ENCODE measurements around the gene MIER3. TPM values are rescaled to one million over a fixed set of nuclear protein-coding genes. Genes with fewer than 3 reads are reported as not detected.
A peak's percentile ranks its signal among the peaks of the same experiment; 100 is the strongest.

The MIER3 gene
- total RNA-seq, 3 donors from 2014 or later, result 21.6 to 24.8 (median 21.9) TPM

DNA sequence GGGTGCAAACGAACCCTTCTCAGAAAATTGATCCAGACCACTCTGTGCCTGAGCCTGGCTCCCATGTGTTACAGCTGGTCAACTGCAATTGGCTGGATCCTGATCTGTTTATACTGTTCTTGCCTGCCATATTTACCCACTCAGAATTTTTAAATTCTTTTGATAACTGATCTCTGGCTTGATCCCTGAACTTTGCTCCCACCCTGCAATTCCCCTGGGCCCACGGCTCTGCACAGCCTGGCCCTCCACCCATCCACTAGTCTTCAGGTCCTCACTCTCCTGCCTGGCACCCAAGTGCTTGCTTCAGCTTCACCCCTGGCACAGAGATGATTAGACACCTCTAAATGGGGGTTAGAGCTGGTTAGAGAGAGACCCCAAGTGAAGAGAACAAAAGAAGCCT lies 25.9 kb upstream of the MIER3 start:
- ATAC-seq, result no peak
- H3K9me3 Mint-ChIP-seq, result no peaks in the 10 kb centered on the region
- no peak overlapping the region for H3K4me3 Mint-ChIP-seq
- no peak for DNase-seq
- H3K36me3 Mint-ChIP-seq (ENCODE audit: insufficient read depth), result no peaks in the 10 kb centered on the region
- no peaks in the 10 kb centered on the region for H3K4me1 Mint-ChIP-seq (ENCODE audit: low read depth)
- no peaks in the 10 kb centered on the region for H3K27me3 Mint-ChIP-seq (ENCODE audit: low read depth)

DNA sequence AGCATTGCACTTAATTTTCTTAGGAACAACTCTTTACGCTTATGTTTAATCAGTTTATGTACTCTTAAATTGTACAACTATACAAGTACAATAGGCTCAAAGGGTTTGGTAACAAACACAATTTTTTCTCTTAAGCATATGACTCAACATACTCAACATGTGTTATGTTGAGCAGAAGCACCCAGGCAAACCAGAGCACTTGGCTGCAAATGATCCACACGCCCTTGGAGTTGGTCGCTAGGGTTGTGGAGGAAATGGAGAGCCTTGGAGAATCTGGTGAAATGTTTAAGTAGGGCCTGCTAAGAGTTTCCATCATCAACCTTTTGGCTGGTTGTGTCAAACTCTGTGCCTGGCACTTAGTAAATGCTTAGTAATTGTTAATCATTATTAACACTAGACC lies 25.1 kb upstream of the MIER3 start:
- Mint-ChIP-seq H3K4me3 (no peak overlapping the region), H3K4me1 (ENCODE audit: low read depth) (no peaks in the 10 kb centered on the region), H3K9me3 (no peaks in the 10 kb centered on the region), H3K27me3 (ENCODE audit: low read depth) (no peaks in the 10 kb centered on the region), H3K36me3 (ENCODE audit: insufficient read depth) (no peaks in the 10 kb centered on the region)
- ATAC-seq (no peak), DNase-seq (no peak)

DNA sequence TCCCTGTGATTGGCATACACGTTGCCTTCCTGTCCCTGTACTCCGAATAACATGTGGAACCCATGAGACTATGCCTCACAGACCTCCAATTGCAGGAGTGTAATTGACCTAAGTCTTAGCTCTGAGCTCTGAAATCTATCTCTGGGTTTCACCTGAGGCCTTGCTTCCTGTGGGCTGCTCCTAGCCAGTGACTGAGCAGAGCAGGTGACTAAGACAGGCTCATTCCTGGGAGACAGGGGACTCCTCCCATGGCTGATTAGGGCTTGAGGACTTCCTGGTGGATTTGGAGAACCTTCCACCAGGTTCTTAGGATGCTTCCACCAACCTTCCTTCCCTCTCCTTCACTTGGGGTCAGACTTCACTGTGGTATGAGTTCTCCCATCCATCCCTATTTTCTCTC lies 22.3 kb upstream of the MIER3 start:
- Mint-ChIP-seq H3K9me3 (no peaks in the 10 kb centered on the region), H3K4me3 (no peak overlapping the region), H3K4me1 (ENCODE audit: low read depth) (no peaks in the 10 kb centered on the region), H3K27me3 (ENCODE audit: low read depth) (no peaks in the 10 kb centered on the region), H3K36me3 (ENCODE audit: insufficient read depth) (no peaks in the 10 kb centered on the region)
- DNase-seq, result no peak
- no peak for ATAC-seq

DNA sequence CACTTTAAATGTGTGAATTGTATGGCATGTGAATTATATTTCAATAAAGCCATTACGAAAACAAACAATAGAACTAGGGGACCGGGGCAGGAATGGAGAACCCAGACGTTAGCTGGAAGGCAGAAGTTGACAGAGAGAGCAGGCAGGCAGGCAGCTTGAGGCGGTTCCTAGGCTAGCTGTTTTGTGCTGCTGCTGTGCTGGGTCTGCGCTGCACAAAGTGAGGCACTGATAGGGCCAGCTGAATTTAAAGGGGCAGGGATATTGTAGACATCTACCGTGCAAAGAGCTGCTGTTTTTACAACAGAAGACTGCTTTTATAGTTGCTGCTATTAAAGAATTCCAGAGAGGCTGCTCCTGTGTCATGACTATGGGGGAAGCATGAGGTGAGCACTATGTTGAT lies 21.6 kb upstream of the MIER3 start:
- Mint-ChIP-seq H3K27me3 (ENCODE audit: low read depth) (peaks cover 3% of the 10 kb centered on the region), H3K9me3 (no peaks in the 10 kb centered on the region), H3K36me3 (ENCODE audit: insufficient read depth) (no peaks in the 10 kb centered on the region), H3K4me1 (ENCODE audit: low read depth) (no peaks in the 10 kb centered on the region), H3K4me3 (no peak overlapping the region)
- ATAC-seq (no peak), DNase-seq (no peak)

DNA sequence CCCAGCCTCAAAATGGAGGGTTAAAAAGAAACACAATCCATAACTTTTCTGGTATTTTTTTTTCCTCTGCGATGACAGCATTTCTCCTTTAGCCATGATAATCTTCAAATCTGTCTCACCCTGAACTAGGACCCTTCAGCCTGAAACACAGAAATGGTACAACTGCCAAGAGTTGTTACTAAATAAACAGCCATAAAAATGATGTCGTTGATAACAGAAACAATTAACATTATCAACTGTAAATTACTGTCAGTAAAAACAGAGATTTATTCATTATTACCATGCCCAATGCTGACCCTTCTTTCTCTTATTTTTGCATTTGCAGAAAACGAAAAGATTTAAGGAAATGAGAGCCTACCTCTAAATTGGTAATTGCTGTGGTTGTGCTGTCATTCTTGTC lies 19.4 kb upstream of the MIER3 start:
- Mint-ChIP-seq H3K4me1 (ENCODE audit: low read depth) (no peaks in the 10 kb centered on the region), H3K27me3 (ENCODE audit: low read depth) (peaks cover 12% of the 10 kb centered on the region), H3K36me3 (ENCODE audit: insufficient read depth) (no peaks in the 10 kb centered on the region), H3K9me3 (no peaks in the 10 kb centered on the region), H3K4me3 (no peak overlapping the region)
- DNase-seq, result no peak
- no peak for ATAC-seq

DNA sequence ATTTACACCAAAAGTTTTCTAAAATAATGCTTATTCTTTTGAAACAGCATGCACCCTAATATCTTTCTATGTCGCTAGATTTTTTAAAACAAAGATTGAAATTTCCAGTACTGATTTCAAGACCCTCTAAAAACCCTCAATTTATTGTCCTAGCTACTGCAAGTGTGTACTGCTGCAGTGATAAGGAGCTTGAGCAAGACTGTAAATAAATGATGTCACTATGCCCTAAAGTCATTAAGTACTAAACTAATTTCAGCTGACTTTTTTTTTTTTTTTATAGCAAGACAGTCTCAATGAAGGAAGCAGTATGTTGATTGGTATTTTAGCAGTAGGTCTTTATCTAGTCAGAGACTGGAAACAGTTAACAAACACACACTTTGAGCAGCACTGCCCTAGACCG lies 12.2 kb upstream of the MIER3 start:
- Mint-ChIP-seq H3K4me3 (no peak overlapping the region), H3K36me3 (ENCODE audit: insufficient read depth) (no peaks in the 10 kb centered on the region), H3K27me3 (ENCODE audit: low read depth) (peaks cover 42% of the 10 kb centered on the region), H3K4me1 (ENCODE audit: low read depth) (no peaks in the 10 kb centered on the region), H3K9me3 (no peaks in the 10 kb centered on the region)
- DNase-seq, result no peak
- no peak for ATAC-seq

DNA sequence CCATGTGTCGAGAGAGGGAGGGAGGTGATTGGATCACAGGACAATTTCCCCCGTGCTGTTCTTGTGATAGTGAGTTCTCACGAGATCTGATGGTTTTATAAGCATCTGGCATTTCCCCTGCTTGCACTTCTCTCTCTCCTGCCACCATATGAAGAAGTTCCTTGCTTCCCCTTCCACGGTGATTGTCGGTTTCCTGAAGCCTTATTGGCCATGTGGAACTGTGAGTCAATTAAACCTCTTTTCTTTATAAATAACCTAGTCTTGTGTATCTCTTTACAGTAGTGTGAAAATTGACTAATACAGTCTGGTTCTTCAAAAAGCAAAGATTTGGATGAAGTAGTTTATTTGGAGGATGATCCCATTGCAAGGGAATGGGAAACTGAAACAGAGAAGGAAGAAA lies 11.3 kb upstream of the MIER3 start:
- DNase-seq (no peak), ATAC-seq (no peak)
- no peaks in the 10 kb centered on the region for H3K9me3 Mint-ChIP-seq
- no peaks in the 10 kb centered on the region for H3K36me3 Mint-ChIP-seq (ENCODE audit: insufficient read depth)
- H3K4me1 Mint-ChIP-seq (ENCODE audit: low read depth), result no peaks in the 10 kb centered on the region
- H3K4me3 Mint-ChIP-seq, result no peak overlapping the region
- peaks cover 41% of the 10 kb centered on the region for H3K27me3 Mint-ChIP-seq (ENCODE audit: low read depth)

DNA sequence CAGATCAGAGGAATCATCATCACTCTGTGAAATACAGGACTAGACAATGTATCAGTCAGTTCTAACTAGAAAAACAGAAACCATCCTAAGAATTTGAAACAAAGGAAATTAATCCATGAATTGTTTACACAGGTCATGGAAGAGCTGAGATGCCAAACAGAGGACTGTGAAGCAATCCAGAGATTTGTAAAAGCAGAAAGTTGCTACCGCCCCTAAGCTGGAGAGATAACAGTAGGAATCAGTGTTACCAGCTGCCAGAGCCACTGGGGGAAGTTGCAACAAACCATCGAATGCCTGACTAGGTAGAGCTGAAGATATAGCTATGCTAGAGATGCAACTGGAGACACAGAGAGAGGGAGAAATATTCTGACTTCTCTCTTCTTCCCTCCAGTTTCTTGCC lies 10.4 kb upstream of the MIER3 start:
- Mint-ChIP-seq H3K4me1 (ENCODE audit: low read depth) (no peaks in the 10 kb centered on the region), H3K27me3 (ENCODE audit: low read depth) (peaks cover 41% of the 10 kb centered on the region), H3K9me3 (no peaks in the 10 kb centered on the region), H3K4me3 (no peak overlapping the region), H3K36me3 (ENCODE audit: insufficient read depth) (no peaks in the 10 kb centered on the region)
- DNase-seq (no peak), ATAC-seq (no peak)

DNA sequence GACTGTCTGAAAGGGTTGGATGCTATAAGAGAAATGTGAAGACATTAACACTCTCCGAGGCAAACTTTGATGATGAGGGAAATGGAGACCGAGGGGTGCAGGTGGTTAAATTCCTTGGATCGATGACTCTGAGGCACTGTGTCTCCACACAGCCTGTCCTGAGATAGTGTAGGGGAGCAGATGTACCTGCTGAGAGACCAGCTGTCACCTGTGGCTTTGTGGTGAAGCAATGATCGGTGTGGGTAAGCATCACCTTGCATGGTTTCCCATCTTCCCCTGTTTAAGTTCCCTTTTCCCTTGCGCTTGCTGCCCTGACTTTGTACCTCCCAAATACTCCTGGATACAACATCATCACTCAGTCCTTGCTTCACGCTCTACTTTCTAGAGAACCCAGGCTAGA lies 9.8 kb upstream of the MIER3 start:
- no peak overlapping the region for H3K4me3 Mint-ChIP-seq
- no peaks in the 10 kb centered on the region for H3K36me3 Mint-ChIP-seq (ENCODE audit: insufficient read depth)
- ATAC-seq (no peak), DNase-seq (no peak)
- no peaks in the 10 kb centered on the region for H3K9me3 Mint-ChIP-seq
- peaks cover 37% of the 10 kb centered on the region for H3K27me3 Mint-ChIP-seq (ENCODE audit: low read depth)
- H3K4me1 Mint-ChIP-seq (ENCODE audit: low read depth), result no peaks in the 10 kb centered on the region

DNA sequence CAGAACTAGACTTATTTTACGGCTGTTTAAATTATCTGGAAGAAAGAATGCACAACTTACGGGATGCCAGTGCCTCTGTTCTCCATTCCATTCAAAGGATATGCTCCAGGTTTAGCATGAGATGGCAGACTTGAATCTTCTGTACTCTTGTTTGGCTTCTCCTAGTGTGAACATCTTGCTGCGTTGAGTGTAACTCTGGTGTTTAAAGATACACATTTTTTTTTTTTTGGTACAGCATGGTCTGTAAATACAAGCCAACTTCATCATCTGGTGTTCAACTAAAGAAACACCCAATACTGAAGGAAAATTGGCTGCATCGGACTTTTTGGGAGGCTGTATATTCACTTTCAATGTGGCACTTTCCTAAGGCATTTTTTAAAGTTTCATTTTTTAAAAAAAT lies 7.4 kb upstream of the MIER3 start:
- H3K27me3 Mint-ChIP-seq (ENCODE audit: low read depth), result peaks cover 32% of the 10 kb centered on the region

DNA sequence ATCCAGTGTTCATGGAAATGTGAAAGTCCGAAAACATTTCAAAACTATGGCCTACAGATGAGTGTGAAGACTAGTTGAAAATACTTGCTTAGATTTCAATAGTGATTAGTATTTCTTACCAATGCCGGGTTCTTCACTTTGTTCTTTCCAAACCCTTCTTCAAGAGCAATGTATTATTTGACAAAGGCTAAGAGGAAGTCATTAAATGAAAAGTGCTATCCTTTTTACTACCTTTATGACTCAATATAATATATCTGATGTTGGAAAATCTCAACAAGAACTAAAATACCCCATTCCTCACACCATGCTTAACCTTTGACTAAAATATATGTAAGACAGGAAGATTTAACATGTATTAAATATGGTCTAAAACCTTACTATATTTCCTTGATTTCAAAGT lies 6.7 kb upstream of the MIER3 start:
- Mint-ChIP-seq H3K4me3 (no peak overlapping the region), H3K36me3 (ENCODE audit: insufficient read depth) (no peaks in the 10 kb centered on the region)
- no peak for ATAC-seq

More for the DNA sequence above, 7.4 kb upstream of the MIER3 start:
- DNase-seq, result no peak
- Mint-ChIP-seq H3K4me1 (ENCODE audit: low read depth) (no peaks in the 10 kb centered on the region), H3K36me3 (ENCODE audit: insufficient read depth) (no peaks in the 10 kb centered on the region), H3K9me3 (no peaks in the 10 kb centered on the region), H3K4me3 (no peak overlapping the region)
- no peak for ATAC-seq

DNA sequence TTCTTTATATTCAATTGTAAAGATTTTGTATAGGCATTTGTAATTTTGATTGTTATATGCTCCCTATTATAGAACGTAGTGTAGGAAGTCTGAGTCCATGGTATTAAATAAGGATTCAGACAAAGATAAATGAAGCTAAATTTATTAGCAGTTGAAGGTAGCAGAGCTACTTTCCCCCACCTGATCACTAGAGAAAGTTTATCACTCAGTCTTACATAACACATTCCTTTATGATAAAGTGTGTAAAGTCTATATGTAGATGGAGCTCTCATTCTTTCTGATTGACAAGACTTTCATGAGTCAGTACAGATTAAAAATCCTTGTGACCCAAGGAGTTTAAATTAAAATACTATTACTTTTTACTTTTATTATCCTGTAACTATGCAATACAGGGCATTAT lies 2.3 kb upstream of the MIER3 start:
- Mint-ChIP-seq H3K36me3 (ENCODE audit: insufficient read depth) (no peaks in the 10 kb centered on the region), H3K4me3 (no peak overlapping the region), H3K9me3 (no peaks in the 10 kb centered on the region), H3K4me1 (ENCODE audit: low read depth) (peaks cover 18% of the 10 kb centered on the region), H3K27me3 (ENCODE audit: low read depth) (peaks cover 25% of the 10 kb centered on the region)
- ATAC-seq (no peak), DNase-seq (no peak)

More for the DNA sequence above, 6.7 kb upstream of the MIER3 start:
- Mint-ChIP-seq H3K9me3 (no peaks in the 10 kb centered on the region), H3K4me1 (ENCODE audit: low read depth) (no peaks in the 10 kb centered on the region), H3K27me3 (ENCODE audit: low read depth) (peaks cover 36% of the 10 kb centered on the region)
- DNase-seq, result no peak

DNA sequence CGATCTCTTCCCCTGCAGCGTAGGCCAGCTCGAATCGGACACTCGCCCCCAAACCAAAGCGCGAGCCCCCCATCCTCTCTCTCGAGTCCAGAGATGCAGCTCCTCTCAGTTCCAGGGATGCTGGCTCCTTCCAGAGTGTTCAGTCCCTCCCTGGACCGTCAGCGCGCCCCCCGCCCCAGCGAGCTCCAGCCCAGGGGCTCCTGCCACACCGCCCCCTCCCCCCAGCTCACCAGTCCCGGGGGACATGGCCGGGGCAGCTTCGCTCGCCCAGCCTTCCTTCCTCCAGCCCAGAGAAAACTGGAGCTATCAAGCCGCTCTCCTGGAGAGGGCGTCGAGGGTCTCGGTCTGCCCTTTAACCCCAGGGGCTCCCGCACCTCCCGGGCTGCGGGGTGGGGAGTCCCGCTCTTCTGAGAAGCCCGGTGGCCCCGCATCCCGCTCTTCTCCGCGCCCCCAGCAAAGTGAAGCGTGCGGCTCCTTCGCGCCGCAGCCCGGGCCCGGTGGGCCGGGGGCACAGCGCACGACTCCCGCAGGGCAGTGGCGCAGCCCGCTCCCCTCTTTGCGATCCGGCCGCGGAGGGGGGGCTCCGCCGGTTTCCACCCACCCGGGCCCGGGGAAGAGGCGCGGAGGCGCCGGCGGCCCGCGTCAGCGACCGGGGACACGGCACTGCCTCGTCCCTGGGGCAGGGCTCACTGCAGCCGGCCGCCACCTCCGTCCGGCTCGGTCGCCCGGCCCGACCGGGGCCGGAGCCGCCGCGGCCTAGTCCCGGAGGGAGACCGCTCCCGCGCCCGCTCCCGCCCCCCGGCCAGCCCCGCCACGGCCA lies 587 bp downstream of the MIER3 start:
- Mint-ChIP-seq H3K27me3 (ENCODE audit: low read depth) (peaks cover 21% of the 10 kb centered on the region), H3K4me1 (ENCODE audit: low read depth) (peaks cover 21% of the 10 kb centered on the region), H3K9me3 (no peaks in the 10 kb centered on the region), H3K4me3 (peak overlapping the region; percentile 94), H3K36me3 (ENCODE audit: insufficient read depth) (peaks cover 2% of the 10 kb centered on the region)
- ATAC-seq (peak; percentile 41 to 43), DNase-seq (peak; percentile 5)

DNA sequence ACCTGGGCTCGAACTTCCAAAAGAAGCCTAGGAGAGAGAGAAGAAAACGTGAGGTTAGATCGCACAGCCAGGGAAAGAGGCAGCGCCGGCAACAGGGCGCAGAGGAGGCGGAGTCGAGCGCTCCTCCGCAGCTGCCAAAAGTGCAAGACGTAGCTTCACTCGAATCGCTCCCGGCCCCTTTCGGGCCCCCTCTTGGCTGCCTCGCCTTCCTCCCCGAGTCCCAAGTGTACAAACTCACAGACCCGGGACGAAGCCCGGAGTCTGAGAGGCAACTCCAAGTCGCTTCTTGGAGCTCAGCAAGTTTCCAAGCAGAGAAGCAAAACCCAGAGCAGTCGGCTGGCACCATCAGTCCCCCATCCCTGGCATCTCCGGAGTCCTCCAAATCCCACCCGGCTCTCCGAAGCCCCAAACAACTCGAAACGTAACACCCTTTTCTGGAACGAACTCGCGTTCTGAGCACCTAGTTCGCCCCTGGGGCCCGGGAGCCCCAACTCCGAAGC lies 1.2 kb downstream of the MIER3 start:
- ATAC-seq (peak; percentile 44 to 47), DNase-seq (peak; percentile 38)
- H3K27me3 Mint-ChIP-seq (ENCODE audit: low read depth), result peaks cover 19% of the 10 kb centered on the region
- H3K36me3 Mint-ChIP-seq (ENCODE audit: insufficient read depth), result peaks cover 6% of the 10 kb centered on the region
- peaks cover 21% of the 10 kb centered on the region for H3K4me1 Mint-ChIP-seq (ENCODE audit: low read depth)
- no peaks in the 10 kb centered on the region for H3K9me3 Mint-ChIP-seq
- H3K4me3 Mint-ChIP-seq, result peak overlapping the region; percentile 94

DNA sequence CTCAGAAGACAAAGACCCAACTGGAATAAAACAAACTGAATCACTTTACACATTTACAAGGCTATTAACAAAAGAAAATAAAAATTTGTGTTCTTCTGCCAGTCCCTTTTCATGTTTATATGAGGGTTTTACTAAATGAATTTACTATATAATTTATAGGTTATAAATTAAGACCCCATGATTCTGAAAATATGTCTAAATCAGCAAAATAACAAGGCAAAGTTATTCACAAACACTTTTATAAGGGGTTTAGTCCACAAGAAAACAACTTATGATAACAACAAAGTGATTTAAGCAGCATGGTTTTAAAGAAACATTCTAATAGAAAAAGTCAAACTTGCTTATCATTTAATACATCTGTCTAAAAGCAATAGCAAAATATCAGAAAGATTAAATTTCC lies 4.9 kb downstream of the MIER3 start:
- DNase-seq (no peak), ATAC-seq (no peak)
- Mint-ChIP-seq H3K4me1 (ENCODE audit: low read depth) (peaks cover 14% of the 10 kb centered on the region), H3K4me3 (no peak overlapping the region), H3K27me3 (ENCODE audit: low read depth) (no peaks in the 10 kb centered on the region), H3K9me3 (no peaks in the 10 kb centered on the region), H3K36me3 (ENCODE audit: insufficient read depth) (peaks cover 21% of the 10 kb centered on the region)

Measured in activated T-cell treated with anti-CD3 and anti-CD28 coated beads, Interleukin-2, amount 50 U/mL, for 4 hours (primary cell).